Measurements from ENCODE around the gene CTTN. TPM values are rescaled to one million over a fixed set of nuclear protein-coding genes. Genes with fewer than 3 reads are reported as not detected.

CTTN gene
- total RNA-seq, 1 experiment from 2014 or later: 503 TPM

GRCh38 chr11:70435361-70435760 lies 37.0 kb downstream of the CTTN start:
- intact Hi-C loops (cut with micrococcal nuclease; ENCODE audit: unreplicated experiment) (no loop called here), in situ Hi-C loops (cut with HindIII; ENCODE audit: low pct_unique_long_range_greater_than_20kb, low sequenced_read_pairs) (no loop called here)
- no peaks in the 10 kb centered on the region for H3K27me3 ChIP-seq (ENCODE audit: control insufficient read depth, insufficient read depth, low read length)
- POLR2A ChIA-PET: no interaction called here
- no peak for DNase-seq (ENCODE audit: low read depth, low spot score)
- no peaks in the 10 kb centered on the region for H3K9me3 ChIP-seq (ENCODE audit: control insufficient read depth, insufficient read depth, low read depth, low read length)
- TSS peak; percentile 99 for BruUV-seq (replicated peaks)
- H3K27ac ChIP-seq (ENCODE audit: low read length): no peak overlapping the region
- TF ChIP-seq CTCF (IDR thresholded peaks at IDR 0.05) (no peak), REST (IDR thresholded peaks at IDR 0.05; ENCODE audit: insufficient read depth in 1 of 2, low read depth in 2 of 2, low read length in 1 of 2) (no peak), TCF7L2 (IDR thresholded peaks at IDR 0.05; ENCODE audit: low read depth, low read length) (no peak), POLR2AphosphoS5 (IDR thresholded peaks at IDR 0.05; ENCODE audit: low read depth, low read length) (no peak), SIN3A (IDR thresholded peaks at IDR 0.05; ENCODE audit: borderline replicate concordance, insufficient read depth, low read depth, low read length) (no peak)
- no peaks in the 10 kb centered on the region for H3K4me1 ChIP-seq (ENCODE audit: control insufficient read depth, insufficient read depth, low read length)
- no peak overlapping the region for H3K4me3 ChIP-seq (ENCODE audit: low read depth in 2 of 2, low read length in 2 of 2)
- CTCF ChIA-PET: no interaction called here
- ATAC-seq: no peak
- H3K36me3 ChIP-seq (ENCODE audit: control insufficient read depth, insufficient read depth, low read length): peaks cover 15% of the 10 kb centered on the region; the same call in 1 of the 2 replicates

GRCh38 chr11:70435765-70436500 lies 37.6 kb downstream of the CTTN start:
- no peak for DNase-seq (ENCODE audit: low read depth, low spot score)
- in situ Hi-C loops (cut with HindIII; ENCODE audit: low pct_unique_long_range_greater_than_20kb, low sequenced_read_pairs) (no loop called here), intact Hi-C loops (cut with micrococcal nuclease; ENCODE audit: unreplicated experiment) (no loop called here)
- Histone ChIP-seq H3K27ac (ENCODE audit: low read length) (no peak overlapping the region), H3K4me1 (ENCODE audit: control insufficient read depth, insufficient read depth, low read length) (no peaks in the 10 kb centered on the region), H3K36me3 (ENCODE audit: control insufficient read depth, insufficient read depth, low read length) (peaks cover 11% of the 10 kb centered on the region; the same call in 1 of the 2 replicates), H3K9me3 (ENCODE audit: control insufficient read depth, insufficient read depth, low read depth, low read length) (no peaks in the 10 kb centered on the region), H3K27me3 (ENCODE audit: control insufficient read depth, insufficient read depth, low read length) (no peaks in the 10 kb centered on the region), H3K4me3 (ENCODE audit: low read depth in 2 of 2, low read length in 2 of 2) (no peak overlapping the region)
- TF ChIP-seq CTCF (IDR thresholded peaks at IDR 0.05): no peak
- BruUV-seq (replicated peaks): no TSS peak
- POLR2A ChIA-PET: interaction anchor here (0.6 kb wide), 1 partner anchor 77 kb away, joined by 7 read pairs; no protein-coding TSS in a partner anchor
- ATAC-seq: no peak
- CTCF ChIA-PET: no interaction called here

All from Panc1 (cell line).